Fibroblast of pulmonary artery (primary cell): Measurements from ENCODE around the gene TBC1D10B.

Source experiments
- DNase-seq: peaks from one replicate; pipeline ENCODE4 v3.0.0-alpha.2; 2010; ENCODE audit warnings: low read depth
- H3K4me3 ChIP-seq: replicated peaks from 2 replicates; pipeline ENCODE4 v1.5.1; 2011; ENCODE audit warnings: low read depth, mild to moderate bottlenecking, control low read depth, low read length, moderate library complexity
- TF ChIP-seq, protein P1 (sequence below): IDR thresholded peaks from 2 replicates; pipeline ENCODE4 v1.5.1; 2011; ENCODE audit warnings: mild to moderate bottlenecking, control low read depth, low read length, inconsistent platforms; ENCODE audit errors: missing control alignments

TBC1D10B gene

DNA sequence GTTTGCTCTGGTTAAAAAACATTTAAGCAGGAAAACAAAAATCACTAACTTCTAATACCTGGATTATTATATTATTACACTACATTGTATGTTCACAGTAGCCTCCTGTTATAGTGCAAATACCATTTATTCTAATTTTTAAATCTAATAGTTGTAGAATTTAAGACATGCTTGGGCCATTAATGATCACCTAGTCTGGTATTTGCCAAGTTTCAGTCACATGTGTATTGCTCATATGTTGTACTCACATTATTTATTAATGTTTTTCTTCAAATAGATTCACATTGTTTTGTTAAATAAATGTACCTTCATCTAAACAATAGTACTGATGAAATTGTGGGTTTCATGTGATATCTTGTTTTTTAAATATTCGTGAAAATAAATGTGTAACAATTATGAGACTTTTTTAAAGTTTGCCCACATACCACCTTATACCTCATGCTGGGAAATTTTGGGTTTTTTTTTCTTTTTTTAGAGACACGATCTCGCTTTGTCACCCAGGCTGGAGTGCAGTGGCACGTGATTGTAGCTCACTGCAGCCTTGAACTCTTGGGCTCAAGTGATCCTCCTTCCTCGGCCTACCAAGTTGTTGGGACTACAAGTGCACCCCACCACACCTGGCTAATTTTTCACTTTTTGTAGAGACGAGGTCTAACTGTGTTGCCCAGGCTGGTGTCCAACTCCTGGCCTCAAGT is 43.0 kb upstream of the TBC1D10B start:
- H3K4me3 ChIP-seq, result no peak overlapping the region
- DNase-seq, result no peak
- TF ChIP-seq, protein P1, sequence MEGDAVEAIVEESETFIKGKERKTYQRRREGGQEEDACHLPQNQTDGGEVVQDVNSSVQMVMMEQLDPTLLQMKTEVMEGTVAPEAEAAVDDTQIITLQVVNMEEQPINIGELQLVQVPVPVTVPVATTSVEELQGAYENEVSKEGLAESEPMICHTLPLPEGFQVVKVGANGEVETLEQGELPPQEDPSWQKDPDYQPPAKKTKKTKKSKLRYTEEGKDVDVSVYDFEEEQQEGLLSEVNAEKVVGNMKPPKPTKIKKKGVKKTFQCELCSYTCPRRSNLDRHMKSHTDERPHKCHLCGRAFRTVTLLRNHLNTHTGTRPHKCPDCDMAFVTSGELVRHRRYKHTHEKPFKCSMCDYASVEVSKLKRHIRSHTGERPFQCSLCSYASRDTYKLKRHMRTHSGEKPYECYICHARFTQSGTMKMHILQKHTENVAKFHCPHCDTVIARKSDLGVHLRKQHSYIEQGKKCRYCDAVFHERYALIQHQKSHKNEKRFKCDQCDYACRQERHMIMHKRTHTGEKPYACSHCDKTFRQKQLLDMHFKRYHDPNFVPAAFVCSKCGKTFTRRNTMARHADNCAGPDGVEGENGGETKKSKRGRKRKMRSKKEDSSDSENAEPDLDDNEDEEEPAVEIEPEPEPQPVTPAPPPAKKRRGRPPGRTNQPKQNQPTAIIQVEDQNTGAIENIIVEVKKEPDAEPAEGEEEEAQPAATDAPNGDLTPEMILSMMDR, result no peak

- no peak overlapping the region for H3K4me3 ChIP-seq
- DNase-seq, result peak; percentile 89
- TF ChIP-seq, protein P1, result peak; percentile 93
These were observed 39.1 kb upstream of the TBC1D10B start for GRCh38 chr16:30409125-30410060.

DNA sequence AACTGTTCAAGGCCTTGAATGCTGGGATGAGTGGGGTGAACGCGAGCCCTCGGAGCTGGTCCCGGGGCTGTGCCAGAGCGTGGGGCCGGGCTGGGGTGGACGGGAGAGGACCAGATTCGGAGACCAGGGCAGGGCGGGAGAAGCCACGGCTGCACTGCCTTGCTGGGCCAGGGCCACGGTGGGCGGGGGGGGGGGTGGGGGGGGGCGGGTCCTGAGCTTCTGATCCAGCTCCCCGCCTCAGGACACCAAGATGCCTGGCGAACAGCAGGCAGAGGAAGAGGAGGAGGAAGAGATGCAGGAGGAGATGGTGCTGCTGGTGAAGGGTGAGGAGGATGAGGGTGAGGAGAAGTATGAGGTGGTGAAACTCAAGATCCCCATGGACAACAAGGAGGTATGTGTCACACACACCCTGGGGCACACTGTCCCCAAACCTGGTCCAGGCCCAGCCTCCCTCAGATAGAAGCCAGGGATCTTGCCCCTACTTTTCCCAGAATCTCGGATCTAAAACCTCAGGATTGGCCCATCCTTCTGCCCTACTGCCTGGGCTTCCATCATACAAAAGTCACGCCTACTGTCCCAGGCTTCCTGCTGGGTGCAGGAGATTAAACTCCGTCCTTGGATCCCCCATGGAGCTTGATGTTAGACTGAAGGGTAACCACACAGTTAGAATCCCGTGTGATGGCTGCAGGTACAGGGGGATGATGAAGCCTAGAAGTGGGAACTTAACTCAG is 37.7 kb upstream of the TBC1D10B start:
- H3K4me3 ChIP-seq, result peak overlapping the region; percentile 73
- no peak for DNase-seq
- TF ChIP-seq, protein P1, result no peak

GRCh38 chr16:30407102-30407803 is 37.0 kb upstream of the TBC1D10B start, which contains the start of gene ZNF771:
Gene ZNF771, plus strand, starts transcription at chr16:30407606. Its CDS starts 448 bp downstream, at chr16:30408054.
- H3K4me3 ChIP-seq, result peak within 1 kb of the TSS; percentile 73
- DNase-seq, result peak; percentile 86
- TF ChIP-seq, protein P1, result no peak

- H3K4me3 ChIP-seq, result peak overlapping the region; percentile 73
- TF ChIP-seq, protein P1, result no peak
- DNase-seq, result no peak
These were observed 36.5 kb upstream of the TBC1D10B start for GRCh38 chr16:30406795-30407101.

GRCh38 chr16:30401768-30402425 is 31.6 kb upstream of the TBC1D10B start:
- TF ChIP-seq, protein P1, result no peak
- no peak overlapping the region for H3K4me3 ChIP-seq
- DNase-seq, result no peak
